K562 (cell line): ENCODE results near the gene MAML3. TPM values are rescaled to one million over a fixed set of nuclear protein-coding genes. Genes with fewer than 3 reads are reported as not detected.

Experiments
- ATAC-seq: fragments of 200-7000 bp; cut with Tn5 transposase; 3 replicates; pipeline ENCODE4 v1.9.1; 2020; ENCODE audit warnings: moderate library complexity
- BruUV-seq: library from RNA; stranded (reverse); fragments of 400-500 nt; replicated peaks from 2 replicates; lab custom pipeline; 2021; lab: Mats Ljungman, UMichigan
- CTCF ChIA-PET: fragments of 300-600 bp; formaldehyde crosslinking; extraction: SDS; loops from one replicate; lab custom pipeline; 2021; ENCODE audit warnings: low intra/inter-chr PET ratio; lab: Yijun Ruan, JAX
- POLR2A ChIA-PET: fragments of 300-600, 350-650 bp; sonication (Branson Sonifier 250); formaldehyde crosslinking; extraction: SDS; loops from one replicate; lab custom pipeline; 2021; ENCODE audit warnings: antibody characterized with exemption, inconsistent platforms; lab: Yijun Ruan, JAX
- DNase-seq, 4 experiments: peaks; one replicate each; pipeline versions ENCODE4 v3.0.0 to v3.0.0-alpha.2; 2011 to 2018; ENCODE audit warnings: low spot score in 3 of 4, mixed read lengths in 3 of 4; ENCODE audit errors: extremely low read depth in 1 of 4
- FAIRE-seq: peaks from 2 replicates; lab custom pipeline; 2011; peaks lifted over from hg19 to GRCh38; lab: Jason Lieb, UNC
- H2AFZ ChIP-seq: 2 replicates; pipeline ENCODE4 v1.6.0; 2011; ENCODE audit warnings: low read depth, low read length, control low read depth, inconsistent platforms
- H3K27ac ChIP-seq: fragments of 200-600 bp; 3 replicates; pipeline ENCODE4 v1.8.0; 2011; ENCODE audit warnings: low read depth, mild to moderate bottlenecking, control low read depth, inconsistent platforms, low read length, moderate library complexity, mixed read lengths; ENCODE audit errors: extremely low read depth
- H3K27me3 ChIP-seq, 2 experiments: fragments of 300-600 bp in 1 of 2; 2 replicates in 1 of 2; 3 replicates in 1 of 2; pipeline versions ENCODE4 v1.6.0 to v1.8.0; 2011; ENCODE audit warnings: inconsistent platforms in 2 of 2, low read length in 2 of 2, mild to moderate bottlenecking in 1 of 2, mixed read lengths in 1 of 2, moderate library complexity in 1 of 2; ENCODE audit not compliant: control insufficient read depth in 2 of 2, insufficient read depth in 2 of 2
- H3K36me3 ChIP-seq: fragments of 300-600 bp; 3 replicates; pipeline ENCODE4 v1.8.0; 2011; ENCODE audit warnings: mild to moderate bottlenecking, low read length, inconsistent platforms; ENCODE audit not compliant: control insufficient read depth, insufficient read depth
- H3K4me1 ChIP-seq, 2 experiments: fragments of 200-600 bp in 1 of 2; replicated peaks in 1 of 2; 2 replicates in 1 of 2; 3 replicates in 1 of 2; pipeline versions ENCODE4 v1.5.1 to v1.8.0; 2011; ENCODE audit warnings: inconsistent platforms in 2 of 2, low read length in 2 of 2, mild to moderate bottlenecking in 1 of 2, mixed read lengths in 1 of 2, moderate library complexity in 1 of 2; ENCODE audit not compliant: control insufficient read depth in 2 of 2, insufficient read depth in 2 of 2
- H3K4me2 ChIP-seq: 2 replicates; pipeline ENCODE4 v1.6.1; 2011; ENCODE audit warnings: low read length, control low read depth, inconsistent platforms, mixed read lengths; ENCODE audit not compliant: insufficient read depth
- H3K4me3 ChIP-seq: fragments of 200-600 bp; sonication (generic), shearing (Covaris generic); 2 replicates; pipeline ENCODE4 v1.5.1; 2016; ENCODE audit warnings: control low read depth, inconsistent platforms
- H3K79me2 ChIP-seq: fragments of 200-600 bp; 3 replicates; pipeline ENCODE4 v1.8.0; 2011; ENCODE audit warnings: low read length, inconsistent platforms; ENCODE audit not compliant: control insufficient read depth, insufficient read depth
- H3K9ac ChIP-seq, 2 experiments: 2 replicates each; pipeline versions ENCODE4 v1.6.0 to v1.6.1; 2011; ENCODE audit warnings: low read depth in 2 of 2, low read length in 2 of 2, control low read depth in 1 of 2, inconsistent platforms in 1 of 2, mild to moderate bottlenecking in 1 of 2, mixed read lengths in 1 of 2; ENCODE audit not compliant: insufficient read depth in 1 of 2
- H3K9me1 ChIP-seq: one replicate; pipeline ENCODE4 v1.6.0; 2011; ENCODE audit warnings: inconsistent platforms, mild to moderate bottlenecking, low read length, moderate library complexity; ENCODE audit not compliant: control insufficient read depth, insufficient read depth
- H3K9me3 ChIP-seq: replicated peaks from 2 replicates; pipeline ENCODE4 v1.5.1; 2011; ENCODE audit warnings: low read depth, low read length, inconsistent platforms; ENCODE audit not compliant: control insufficient read depth, insufficient read depth
- H4K20me1 ChIP-seq: replicated peaks from 2 replicates; pipeline ENCODE4 v1.6.1; 2011; ENCODE audit warnings: low read length, inconsistent platforms, mixed read lengths; ENCODE audit not compliant: control insufficient read depth, insufficient read depth
- BHLHE40 ChIP-seq: IDR thresholded peaks from 2 replicates; pipeline ENCODE4 v1.6.1; 2011; ENCODE audit warnings: low read length, improper control_type of control experiment
- BRD4 ChIP-seq: fragments of 200-600 bp; sonication (generic); IDR thresholded peaks from 2 replicates; pipeline ENCODE4 v1.6.1; 2017; ENCODE audit warnings: inconsistent platforms
- CBFB ChIP-seq: sonication (generic); formaldehyde crosslinking; IDR thresholded peaks from 2 replicates; pipeline ENCODE4 v1.4.0; 2020; ENCODE audit warnings: mild to moderate bottlenecking, missing genetic modification reagents
- CHAMP1 ChIP-seq: fragments of 450-650 bp; IDR thresholded peaks from 2 replicates; pipeline ENCODE4 v1.6.1; 2016; ENCODE audit warnings: mild to moderate bottlenecking
- CREBBP ChIP-seq: IDR thresholded peaks from one replicate; pipeline ENCODE4 v1.6.1; 2012; ENCODE audit warnings: low read depth, mild to moderate bottlenecking, control low read depth, inconsistent platforms, low read length
- FOXK2 ChIP-seq, 2 experiments: fragments of 450-650 bp; IDR thresholded peaks in 1 of 2; conservative IDR thresholded peaks in 1 of 2; 2 replicates each; pipeline ENCODE4 v1.6.1; 2016; ENCODE audit warnings: low read depth in 2 of 2, mild to moderate bottlenecking in 1 of 2
- LCOR ChIP-seq: sonication (generic); formaldehyde crosslinking; IDR thresholded peaks from 2 replicates; pipeline ENCODE4 v1.8.0; 2022; ENCODE audit warnings: mild to moderate bottlenecking, missing genetic modification reagents
- MCM5 ChIP-seq: fragments of 450-650 bp; IDR thresholded peaks from 2 replicates; pipeline ENCODE4 v1.6.1; 2016; ENCODE audit warnings: low read depth
- MED1 ChIP-seq: sonication (generic); formaldehyde crosslinking; IDR thresholded peaks from 2 replicates; pipeline ENCODE4 v1.8.1; 2023; ENCODE audit warnings: missing genetic modification reagents, borderline replicate concordance
- NFRKB ChIP-seq: fragments of 450-650 bp; IDR thresholded peaks from 2 replicates; pipeline ENCODE4 v1.6.1; 2016; ENCODE audit warnings: low read depth
- NFYB ChIP-seq: IDR thresholded peaks from 2 replicates; pipeline ENCODE4 v1.6.1; 2011; ENCODE audit warnings: mild to moderate bottlenecking, moderate library complexity; ENCODE audit not compliant: insufficient read length; ENCODE audit errors: extremely low read depth
- RAD21 ChIP-seq, 2 experiments: fragments of 250-450 bp in 1 of 2; fragments of 450-650 bp in 1 of 2; sonication (Bioruptor Pico) in 1 of 2; formaldehyde crosslinking in 1 of 2; IDR thresholded peaks in 1 of 2; conservative IDR thresholded peaks in 1 of 2; 2 replicates each; pipeline versions ENCODE4 v1.4.0 to v1.8.0; 2020 to 2022; ENCODE audit warnings: mild to moderate bottlenecking in 2 of 2, moderate library complexity in 1 of 2
- THRB ChIP-seq: fragments of 450-650 bp; formaldehyde crosslinking; conservative IDR thresholded peaks from 2 replicates; pipeline ENCODE4 v1.4.0; 2022; ENCODE audit warnings: mild to moderate bottlenecking, missing genetic modification characterization
- ZBTB33 ChIP-seq: sonication (generic); formaldehyde crosslinking; IDR thresholded peaks from 2 replicates; pipeline ENCODE4 v1.8.1; 2023; ENCODE audit warnings: mild to moderate bottlenecking, missing genetic modification reagents
- ZNF134 ChIP-seq: fragments of 250-450 bp; sonication (Bioruptor Pico); conservative IDR thresholded peaks from 2 replicates; pipeline ENCODE4 v1.4.0; 2020
- ZNF408 ChIP-seq: fragments of 250-450 bp; sonication (Bioruptor Pico); IDR thresholded peaks from 2 replicates; pipeline ENCODE4 v1.4.0; 2020; ENCODE audit warnings: low read depth, mild to moderate bottlenecking, moderate library complexity
- ZNF696 ChIP-seq: fragments of 250-450 bp; sonication (Bioruptor Pico); conservative IDR thresholded peaks from 2 replicates; pipeline ENCODE4 v1.4.0; 2020; ENCODE audit warnings: mild to moderate bottlenecking, moderate library complexity
- WGBS: fragments of 100-300 bp; shearing (Covaris generic); methylation state at CpG from one replicate; pipeline ENCODE4 v1.1.6; 2016; ENCODE audit warnings: low coverage, mixed read lengths; ENCODE audit not compliant: insufficient coverage; ENCODE audit errors: missing lambda C conversion rate; 5-methylcytosine and 5-hydroxymethylcytosine counted together
- in situ Hi-C: fragments of 300-500 bp; cut with MboI; formaldehyde crosslinking; loops from 4 replicates; pipeline ENCODE4 v1.15.0; 2018; ENCODE audit warnings: inconsistent platforms, mixed read lengths
- intact Hi-C: fragments of 100-400 bp; cut with micrococcal nuclease; formaldehyde crosslinking; loops from 2 replicates; pipeline ENCODE4 v1.14.2; 2022
- polyA plus RNA-seq, 8 experiments: library from polyadenylated mRNA; depleted of rRNA in 4 of 8; stranded (reverse) in 5 of 8; unstranded in 3 of 8; fragments of >200 nt; fragmentation: Nextera tagmentation in 2 of 8; fragmentation: Illumina TruSeq in 1 of 8; extraction: Ambion mirVana in 2 of 8; extraction: Trizol in 1 of 8; gene quantifications; 2 replicates each; pipeline versions ENCODE4 v1.2.1 to v1.2.3, GENCODE V29; 2011 to 2014; ENCODE audit warnings: inconsistent platforms in 1 of 8, missing spikeins in 1 of 8
- total RNA-seq, 7 experiments: library from RNA; depleted of rRNA in 6 of 7; stranded (reverse); fragments of >200 nt in 6 of 7; fragmentation: Illumina TruSeq in 2 of 7; extraction: Trizol in 2 of 7; gene quantifications; 2 replicates each; pipeline versions ENCODE4 v1.2.1 to v1.2.3, GENCODE V29; 2011 to 2021; ENCODE audit warnings: low replicate concordance in 1 of 7

The MAML3 gene
- total and polyA plus RNA-seq, 9 of the 15 experiments (the other 6 are each of a cell fraction or from before 2014, with no cell fraction given) = 0.01 to 0.55 (median 0.25) TPM

- Histone ChIP-seq H3K27ac (no peak overlapping the region), H3K9me3 (no peaks in the 10 kb centered on the region), H3K36me3 (no peaks in the 10 kb centered on the region), H3K79me2 (no peaks in the 10 kb centered on the region), H2AFZ (no peak overlapping the region), H3K4me3 (no peak overlapping the region), H3K4me2 (peak overlapping the region; percentile 24), H3K27me3 (peaks cover 4 to 5% of the 10 kb centered on the region in 2 experiments; a peak in 1 of 5 replicates), H3K9ac (no peak overlapping the region), H3K4me1 (peaks cover 0 to 4% of the 10 kb centered on the region in 2 experiments; a peak in 2 of 5 replicates), H4K20me1 (peaks cover 7% of the 10 kb centered on the region; the same call in 1 of the 2 replicates), H3K9me1 (no peaks in the 10 kb centered on the region)
- ChIA-PET CTCF (no interaction called here), POLR2A (interaction anchor here (0.6 kb wide), 1 partner anchor 42 kb away, joined by 3 read pairs; no protein-coding TSS in a partner anchor)
- WGBS = 2% methylated on average over 10 of the region's 10 CpGs
- in situ Hi-C loops (no loop called here), intact Hi-C loops (no loop called here)
- peak; percentile 10 to 57 (median 20) for DNase-seq
- BruUV-seq = no TSS peak
- no peak for FAIRE-seq
- peak; percentile 79 for ATAC-seq
- TF ChIP-seq CHAMP1 (no peak), ZNF408 (CRISPR knock-in tag) (no peak), ZNF696 (CRISPR knock-in tag) (no peak), BRD4 (no peak), MCM5 (no peak), FOXK2 (conservative IDR thresholded peaks at IDR 0.05 in 1 of 2, IDR thresholded peaks at IDR 0.05 in 1 of 2; ENCODE audit: low read depth in 2 of 2) (peak; percentile 73 to 87), THRB (CRISPR knock-in tag) (no peak), CBFB (CRISPR knock-in tag) (no peak), ZBTB33 (CRISPR knock-in tag) (no peak), ZNF134 (CRISPR knock-in tag) (no peak), BHLHE40 (no peak), RAD21 (CRISPR knock-in tag; conservative IDR thresholded peaks at IDR 0.05 in 1 of 2, IDR thresholded peaks at IDR 0.05 in 1 of 2) (no peak), CREBBP (no peak), LCOR (0 out of 2 replicates have a peak, but pooled peaks have one; percentile 29), NFYB (no peak), NFRKB (no peak), MED1 (CRISPR knock-in tag) (no peak)
Observed at GRCh38 chr4:139841464-139842195, 312.4 kb downstream of the MAML3 start.
